Measurements from ENCODE around the gene CAMTA1. TPM values are rescaled to one million over a fixed set of nuclear protein-coding genes. Genes with fewer than 3 reads are reported as not detected.
"Not testable (repeated sequence)": the region's sequence is repeated elsewhere in the genome, so short reads cannot be mapped to it uniquely, and the experiment has no call there.

CAMTA1 gene
- total and polyA plus RNA-seq, 2 experiments from 2014 or later, result 213 to 341 TPM

- DNase-seq (ENCODE audit: low read depth in 1 of 2, low spot score in 1 of 2), result no peak
- no peak for TF ChIP-seq CTCF (IDR thresholded peaks at IDR 0.05; ENCODE audit: low read depth, low read length)
- H3K9me3 ChIP-seq (ENCODE audit: low read depth), result no peaks in the 10 kb centered on the region
- H3K36me3 ChIP-seq, result no peaks in the 10 kb centered on the region
- H3K27me3 ChIP-seq, result no peaks in the 10 kb centered on the region
- H3K27ac ChIP-seq, result no peak overlapping the region
- no peaks in the 10 kb centered on the region for H3K4me1 ChIP-seq (ENCODE audit: low read depth)
- no peak overlapping the region for H3K4me3 ChIP-seq
These were observed 901.1 kb downstream of the CAMTA1 start for GRCh38 chr1:7686301-7686850.

GRCh38 chr1:7687411-7687810, 902.2 kb downstream of the CAMTA1 start:
- H3K4me1 ChIP-seq (ENCODE audit: low read depth), result no peaks in the 10 kb centered on the region
- H3K4me3 ChIP-seq, result no peak overlapping the region
- no peaks in the 10 kb centered on the region for H3K27me3 ChIP-seq
- DNase-seq (ENCODE audit: low read depth in 1 of 2, low spot score in 1 of 2), result no peak
- no peaks in the 10 kb centered on the region for H3K36me3 ChIP-seq
- H3K9me3 ChIP-seq (ENCODE audit: low read depth), result no peaks in the 10 kb centered on the region
- TF ChIP-seq CTCF (IDR thresholded peaks at IDR 0.05; ENCODE audit: low read depth, low read length), result no peak
- no peak overlapping the region for H3K27ac ChIP-seq

- H3K27me3 ChIP-seq, result no peaks in the 10 kb centered on the region
- no peak overlapping the region for H3K4me3 ChIP-seq
- H3K27ac ChIP-seq, result no peak overlapping the region
- TF ChIP-seq CTCF (IDR thresholded peaks at IDR 0.05; ENCODE audit: low read depth, low read length), result no peak
- no peak for DNase-seq (ENCODE audit: low read depth in 1 of 2, low spot score in 1 of 2)
- H3K9me3 ChIP-seq (ENCODE audit: low read depth), result no peaks in the 10 kb centered on the region
- H3K36me3 ChIP-seq, result no peaks in the 10 kb centered on the region
- H3K4me1 ChIP-seq (ENCODE audit: low read depth), result no peaks in the 10 kb centered on the region
These were observed 903.4 kb downstream of the CAMTA1 start for GRCh38 chr1:7688659-7689058.

GRCh38 chr1:7689307-7689706, 904.1 kb downstream of the CAMTA1 start:
- H3K9me3 ChIP-seq (ENCODE audit: low read depth); H3K4me1 ChIP-seq (ENCODE audit: low read depth); H3K27ac ChIP-seq; H3K27me3 ChIP-seq; H3K36me3 ChIP-seq; H3K4me3 ChIP-seq; DNase-seq (ENCODE audit: low read depth in 1 of 2, low spot score in 1 of 2): not testable (repeated sequence)

- no peak overlapping the region for H3K4me3 ChIP-seq
- H3K4me1 ChIP-seq (ENCODE audit: low read depth), result no peaks in the 10 kb centered on the region
- no peaks in the 10 kb centered on the region for H3K9me3 ChIP-seq (ENCODE audit: low read depth)
- H3K27ac ChIP-seq, result no peak overlapping the region
- DNase-seq (ENCODE audit: low read depth in 1 of 2, low spot score in 1 of 2), result no peak
- H3K36me3 ChIP-seq, result no peaks in the 10 kb centered on the region
- H3K27me3 ChIP-seq, result no peaks in the 10 kb centered on the region
- no peak for TF ChIP-seq CTCF (IDR thresholded peaks at IDR 0.05; ENCODE audit: low read depth, low read length)
These were observed 904.8 kb downstream of the CAMTA1 start for GRCh38 chr1:7690076-7690475.

GRCh38 chr1:7690496-7691182, 905.4 kb downstream of the CAMTA1 start:
- Histone ChIP-seq H3K4me1 (ENCODE audit: low read depth) (no peaks in the 10 kb centered on the region), H3K27me3 (no peaks in the 10 kb centered on the region), H3K36me3 (no peaks in the 10 kb centered on the region), H3K27ac (no peak overlapping the region), H3K4me3 (no peak overlapping the region), H3K9me3 (ENCODE audit: low read depth) (no peaks in the 10 kb centered on the region)
- no peak for DNase-seq (ENCODE audit: low read depth in 1 of 2, low spot score in 1 of 2)
- no peak for TF ChIP-seq CTCF (IDR thresholded peaks at IDR 0.05; ENCODE audit: low read depth, low read length)

All from cardiac muscle cell (in vitro differentiated cells and primary cell).